Measurements from ENCODE around the gene FAM234B.

The FAM234B gene

DNA sequence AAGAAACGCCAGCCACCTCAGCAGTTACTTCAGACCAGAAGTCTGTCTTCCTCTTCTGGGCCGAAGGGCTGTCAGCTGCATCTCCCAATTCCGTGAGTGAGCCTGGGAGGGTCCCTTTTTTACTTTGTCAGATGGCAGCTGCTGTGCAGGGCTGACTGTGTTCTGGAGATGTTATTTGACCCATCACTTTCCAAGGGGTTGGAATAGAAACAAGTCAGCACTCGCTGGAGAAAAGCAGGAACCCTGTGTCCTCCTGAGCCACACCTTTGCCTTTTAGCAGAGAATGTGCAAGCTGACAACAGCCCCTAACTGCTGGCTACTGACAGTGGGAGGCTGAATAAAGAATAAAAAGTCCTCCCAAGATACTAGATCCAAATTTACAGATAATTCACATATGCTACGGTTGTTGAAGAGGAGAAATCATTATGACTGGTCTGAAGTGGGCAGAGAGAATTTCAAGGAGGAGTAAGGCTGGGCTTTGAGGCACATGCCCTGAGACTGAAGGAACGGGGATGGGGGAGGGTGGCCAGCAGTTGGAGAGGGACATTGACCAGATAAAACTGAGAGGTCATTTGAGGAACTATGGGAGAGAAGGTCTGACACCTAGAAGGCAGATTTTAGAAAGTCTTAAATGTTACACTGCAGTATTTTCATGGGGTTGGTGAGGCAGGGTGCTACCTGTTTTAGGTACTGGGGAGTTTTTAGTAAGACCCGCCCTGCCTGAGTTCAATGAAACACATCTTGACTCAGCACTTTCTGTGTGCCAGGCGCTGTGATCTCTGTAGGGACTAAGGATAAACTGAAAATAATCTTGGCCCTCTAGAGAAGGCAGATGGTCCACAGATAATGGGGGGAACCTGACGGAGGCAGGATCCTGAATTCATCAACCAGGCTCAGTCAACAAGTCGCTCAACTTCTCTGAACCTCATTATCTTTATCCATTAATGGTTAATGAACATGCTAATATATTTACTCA is 27.4 kb downstream of the FAM234B start:
- Histone ChIP-seq H2BK120ac (ENCODE audit: low read depth, low read length) (no peak overlapping the region), H3K79me1 (ENCODE audit: low read length) (no peaks in the 10 kb centered on the region), H3K4me3 (ENCODE audit: low read length) (no peak overlapping the region), H3K23ac (ENCODE audit: low read length) (no peak overlapping the region), H3K9ac (ENCODE audit: low read length) (no peak overlapping the region), H3K4me2 (ENCODE audit: low read length) (no peak overlapping the region), H4K8ac (ENCODE audit: low read depth, low read length) (no peak overlapping the region), H3K27ac (ENCODE audit: low read depth, low read length) (no peak overlapping the region), H2AK5ac (ENCODE audit: low read length) (no peak overlapping the region), H2BK15ac (replicated peaks; ENCODE audit: low read depth) (no peak overlapping the region), H4K5ac (ENCODE audit: low read length) (no peak overlapping the region), H3K27me3 (ENCODE audit: insufficient read depth, low read length, poor library complexity) (no peaks in the 10 kb centered on the region), H2BK5ac (ENCODE audit: low read length) (no peak overlapping the region), H3K56ac (ENCODE audit: low read length) (no peak overlapping the region), H3K36me3 (ENCODE audit: control insufficient read depth, insufficient read depth, low read length) (peaks cover 1% of the 10 kb centered on the region), H3K79me2 (ENCODE audit: control insufficient read depth, insufficient read depth, low read length) (no peaks in the 10 kb centered on the region), H3K4me1 (ENCODE audit: control insufficient read depth, low read depth, low read length) (no peaks in the 10 kb centered on the region), H3K4ac (ENCODE audit: low read depth, low read length) (no peak overlapping the region), H3K18ac (ENCODE audit: low read length) (no peak overlapping the region)
- no peak for DNase-seq
- WGBS (ENCODE audit: extremely low coverage, insufficient coverage, low lambda C conversion rate), result no CpG with 5 or more reads among the region's 10 CpGs

- Histone ChIP-seq H3K4ac (ENCODE audit: low read depth, low read length) (no peak overlapping the region), H2BK120ac (ENCODE audit: low read depth, low read length) (no peak overlapping the region), H3K56ac (ENCODE audit: low read length) (no peak overlapping the region), H3K4me1 (ENCODE audit: control insufficient read depth, low read depth, low read length) (no peaks in the 10 kb centered on the region), H3K79me2 (ENCODE audit: control insufficient read depth, insufficient read depth, low read length) (no peaks in the 10 kb centered on the region), H2BK15ac (replicated peaks; ENCODE audit: low read depth) (no peak overlapping the region), H4K5ac (ENCODE audit: low read length) (no peak overlapping the region), H3K18ac (ENCODE audit: low read length) (no peak overlapping the region), H3K27ac (ENCODE audit: low read depth, low read length) (no peak overlapping the region), H3K9ac (ENCODE audit: low read length) (no peak overlapping the region), H3K27me3 (ENCODE audit: insufficient read depth, low read length, poor library complexity) (no peaks in the 10 kb centered on the region), H4K8ac (ENCODE audit: low read depth, low read length) (no peak overlapping the region), H3K4me2 (ENCODE audit: low read length) (no peak overlapping the region), H3K36me3 (ENCODE audit: control insufficient read depth, insufficient read depth, low read length) (peaks cover 1% of the 10 kb centered on the region), H2AK5ac (ENCODE audit: low read length) (no peak overlapping the region), H2BK5ac (ENCODE audit: low read length) (no peak overlapping the region), H3K4me3 (ENCODE audit: low read length) (no peak overlapping the region), H3K79me1 (ENCODE audit: low read length) (no peaks in the 10 kb centered on the region), H3K23ac (ENCODE audit: low read length) (no peak overlapping the region)
- no CpG with 5 or more reads among the region's 3 CpGs for WGBS (ENCODE audit: extremely low coverage, insufficient coverage, low lambda C conversion rate)
- DNase-seq, result no peak
These were observed 29.0 kb downstream of the FAM234B start for GRCh38 chr12:13073173-13073572.

DNA sequence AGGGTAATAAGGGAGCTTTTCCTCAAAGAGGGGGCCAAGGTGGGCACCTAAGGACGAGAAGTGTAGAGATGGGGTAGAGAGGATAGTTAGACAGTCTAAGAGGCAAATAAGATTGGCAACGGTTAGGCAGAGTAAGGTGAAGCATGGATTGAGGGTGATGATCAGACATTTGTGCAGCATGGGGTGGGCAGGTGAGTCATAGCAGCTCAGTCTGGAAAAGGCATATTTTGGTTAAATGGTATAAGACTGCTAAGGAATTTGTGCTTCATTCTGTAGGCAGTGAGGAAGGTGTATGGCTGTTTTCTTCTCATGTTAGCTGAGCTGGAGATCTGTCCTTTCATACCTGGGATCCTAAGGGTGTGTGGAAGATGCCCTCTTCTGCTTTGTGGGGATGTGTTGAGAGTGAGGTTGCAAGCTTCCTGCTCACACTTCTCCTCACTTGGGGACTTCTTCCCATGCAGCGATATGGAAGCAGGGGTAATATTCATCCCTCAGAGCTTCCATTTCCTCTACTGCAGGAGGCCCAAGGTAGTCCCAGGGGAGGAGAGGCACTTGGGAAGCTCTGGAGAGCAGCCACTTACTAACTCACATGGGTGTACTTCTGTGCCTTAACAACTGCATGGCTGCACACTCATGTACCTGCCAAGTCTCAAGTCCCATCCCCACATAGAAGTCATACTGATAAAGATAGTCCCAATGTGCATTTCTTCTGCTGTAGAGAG is 30.4 kb downstream of the FAM234B start:
- no peak overlapping the region for H4K8ac ChIP-seq (ENCODE audit: low read depth, low read length)
- no peak overlapping the region for H2BK15ac ChIP-seq (replicated peaks; ENCODE audit: low read depth)
- no peaks in the 10 kb centered on the region for H3K79me1 ChIP-seq (ENCODE audit: low read length)
- no peak overlapping the region for H3K56ac ChIP-seq (ENCODE audit: low read length)
- H3K27me3 ChIP-seq (ENCODE audit: insufficient read depth, low read length, poor library complexity), result no peaks in the 10 kb centered on the region
- no peak overlapping the region for H3K4me3 ChIP-seq (ENCODE audit: low read length)
- no peak overlapping the region for H3K23ac ChIP-seq (ENCODE audit: low read length)
- no peaks in the 10 kb centered on the region for H3K4me1 ChIP-seq (ENCODE audit: control insufficient read depth, low read depth, low read length)
- no peak overlapping the region for H3K9ac ChIP-seq (ENCODE audit: low read length)
- no peak overlapping the region for H3K4ac ChIP-seq (ENCODE audit: low read depth, low read length)
- H2BK5ac ChIP-seq (ENCODE audit: low read length), result no peak overlapping the region
- H3K4me2 ChIP-seq (ENCODE audit: low read length), result no peak overlapping the region
- peaks cover 1% of the 10 kb centered on the region for H3K36me3 ChIP-seq (ENCODE audit: control insufficient read depth, insufficient read depth, low read length)
- H3K18ac ChIP-seq (ENCODE audit: low read length), result no peak overlapping the region
- H3K27ac ChIP-seq (ENCODE audit: low read depth, low read length), result no peak overlapping the region
- no peak for DNase-seq
- H3K79me2 ChIP-seq (ENCODE audit: control insufficient read depth, insufficient read depth, low read length), result no peaks in the 10 kb centered on the region
- no peak overlapping the region for H2AK5ac ChIP-seq (ENCODE audit: low read length)
- H2BK120ac ChIP-seq (ENCODE audit: low read depth, low read length), result no peak overlapping the region
- no peak overlapping the region for H4K5ac ChIP-seq (ENCODE audit: low read length)
- no CpG with 5 or more reads among the region's 3 CpGs for WGBS (ENCODE audit: extremely low coverage, insufficient coverage, low lambda C conversion rate)

- DNase-seq, result no peak
- Histone ChIP-seq H3K27ac (ENCODE audit: low read depth, low read length) (no peak overlapping the region), H3K4me2 (ENCODE audit: low read length) (no peak overlapping the region), H2BK15ac (replicated peaks; ENCODE audit: low read depth) (no peak overlapping the region), H3K4me1 (ENCODE audit: control insufficient read depth, low read depth, low read length) (no peaks in the 10 kb centered on the region), H3K18ac (ENCODE audit: low read length) (no peak overlapping the region), H3K9ac (ENCODE audit: low read length) (no peak overlapping the region), H4K5ac (ENCODE audit: low read length) (no peak overlapping the region), H2BK5ac (ENCODE audit: low read length) (no peak overlapping the region), H4K8ac (ENCODE audit: low read depth, low read length) (no peak overlapping the region), H3K27me3 (ENCODE audit: insufficient read depth, low read length, poor library complexity) (no peaks in the 10 kb centered on the region), H2BK120ac (ENCODE audit: low read depth, low read length) (no peak overlapping the region), H2AK5ac (ENCODE audit: low read length) (no peak overlapping the region), H3K36me3 (ENCODE audit: control insufficient read depth, insufficient read depth, low read length) (peaks cover 1% of the 10 kb centered on the region), H3K56ac (ENCODE audit: low read length) (no peak overlapping the region), H3K79me2 (ENCODE audit: control insufficient read depth, insufficient read depth, low read length) (no peaks in the 10 kb centered on the region), H3K4me3 (ENCODE audit: low read length) (no peak overlapping the region), H3K23ac (ENCODE audit: low read length) (no peak overlapping the region), H3K79me1 (ENCODE audit: low read length) (no peaks in the 10 kb centered on the region), H3K4ac (ENCODE audit: low read depth, low read length) (no peak overlapping the region)
These were observed 30.9 kb downstream of the FAM234B start for GRCh38 chr12:13075118-13075480.

DNA sequence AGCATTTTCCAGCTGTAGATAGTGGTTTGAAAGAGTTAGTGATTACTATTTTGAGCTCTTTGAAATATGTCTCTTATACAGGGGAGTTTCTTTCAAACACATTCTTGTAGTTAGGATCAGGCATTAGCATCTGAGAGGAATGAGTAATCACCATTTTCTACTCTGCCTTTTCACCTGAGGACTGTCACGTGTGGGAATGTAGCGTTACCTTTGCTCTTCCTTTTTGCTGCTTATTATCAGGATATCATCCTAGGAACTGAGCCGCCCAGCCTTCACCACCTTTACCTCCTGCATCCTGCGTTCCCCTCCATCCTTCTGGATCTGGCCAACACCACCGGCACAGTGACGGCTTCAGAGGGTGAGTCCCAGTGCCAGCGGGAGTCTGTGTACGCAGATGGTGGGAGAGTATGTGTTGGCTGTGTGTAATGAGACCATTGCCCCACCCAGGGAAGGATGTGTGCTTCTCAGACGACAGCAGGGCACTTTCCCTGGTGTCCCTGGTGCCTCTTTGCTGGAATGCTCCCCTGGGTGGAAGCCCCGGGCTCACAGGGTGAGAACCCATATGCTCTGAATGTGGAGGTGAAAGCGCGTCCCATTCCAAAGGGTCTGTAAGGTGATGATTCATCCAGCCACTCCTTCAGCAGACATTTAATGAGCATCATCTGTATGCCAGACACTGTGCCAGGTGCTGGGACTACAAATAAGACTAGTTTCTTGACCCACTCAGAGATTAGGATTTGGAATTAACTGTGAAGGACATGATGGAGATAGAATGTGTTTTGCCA is 31.8 kb downstream of the FAM234B start:
- no peaks in the 10 kb centered on the region for H3K4me1 ChIP-seq (ENCODE audit: control insufficient read depth, low read depth, low read length)
- no peak overlapping the region for H3K56ac ChIP-seq (ENCODE audit: low read length)
- H3K79me2 ChIP-seq (ENCODE audit: control insufficient read depth, insufficient read depth, low read length), result no peaks in the 10 kb centered on the region
- no peak overlapping the region for H2BK15ac ChIP-seq (replicated peaks; ENCODE audit: low read depth)
- H2BK120ac ChIP-seq (ENCODE audit: low read depth, low read length), result no peak overlapping the region
- no peak overlapping the region for H4K5ac ChIP-seq (ENCODE audit: low read length)
- H3K9ac ChIP-seq (ENCODE audit: low read length), result no peak overlapping the region
- no peak overlapping the region for H3K4me3 ChIP-seq (ENCODE audit: low read length)
- no peak overlapping the region for H2AK5ac ChIP-seq (ENCODE audit: low read length)
- no peak overlapping the region for H4K8ac ChIP-seq (ENCODE audit: low read depth, low read length)
- peaks cover 1% of the 10 kb centered on the region for H3K36me3 ChIP-seq (ENCODE audit: control insufficient read depth, insufficient read depth, low read length)
- no peak overlapping the region for H3K18ac ChIP-seq (ENCODE audit: low read length)
- DNase-seq, result no peak
- H3K23ac ChIP-seq (ENCODE audit: low read length), result no peak overlapping the region
- H3K79me1 ChIP-seq (ENCODE audit: low read length), result no peaks in the 10 kb centered on the region
- no peak overlapping the region for H3K4ac ChIP-seq (ENCODE audit: low read depth, low read length)
- H3K27me3 ChIP-seq (ENCODE audit: insufficient read depth, low read length, poor library complexity), result no peaks in the 10 kb centered on the region
- H3K27ac ChIP-seq (ENCODE audit: low read depth, low read length), result no peak overlapping the region
- no peak overlapping the region for H2BK5ac ChIP-seq (ENCODE audit: low read length)
- no CpG with 5 or more reads among the region's 12 CpGs for WGBS (ENCODE audit: extremely low coverage, insufficient coverage, low lambda C conversion rate)
- no peak overlapping the region for H3K4me2 ChIP-seq (ENCODE audit: low read length)

All from mesendoderm (in vitro differentiated cells).